ENCODE measurements around the gene DACT3. TPM values are rescaled to one million over a fixed set of nuclear protein-coding genes. Genes with fewer than 3 reads are reported as not detected.
A peak's percentile ranks its signal among the peaks of the same experiment; 100 is the strongest.

DACT3 gene
- total RNA-seq, 1 donor from 2014 or later = 0.75 TPM

DNA sequence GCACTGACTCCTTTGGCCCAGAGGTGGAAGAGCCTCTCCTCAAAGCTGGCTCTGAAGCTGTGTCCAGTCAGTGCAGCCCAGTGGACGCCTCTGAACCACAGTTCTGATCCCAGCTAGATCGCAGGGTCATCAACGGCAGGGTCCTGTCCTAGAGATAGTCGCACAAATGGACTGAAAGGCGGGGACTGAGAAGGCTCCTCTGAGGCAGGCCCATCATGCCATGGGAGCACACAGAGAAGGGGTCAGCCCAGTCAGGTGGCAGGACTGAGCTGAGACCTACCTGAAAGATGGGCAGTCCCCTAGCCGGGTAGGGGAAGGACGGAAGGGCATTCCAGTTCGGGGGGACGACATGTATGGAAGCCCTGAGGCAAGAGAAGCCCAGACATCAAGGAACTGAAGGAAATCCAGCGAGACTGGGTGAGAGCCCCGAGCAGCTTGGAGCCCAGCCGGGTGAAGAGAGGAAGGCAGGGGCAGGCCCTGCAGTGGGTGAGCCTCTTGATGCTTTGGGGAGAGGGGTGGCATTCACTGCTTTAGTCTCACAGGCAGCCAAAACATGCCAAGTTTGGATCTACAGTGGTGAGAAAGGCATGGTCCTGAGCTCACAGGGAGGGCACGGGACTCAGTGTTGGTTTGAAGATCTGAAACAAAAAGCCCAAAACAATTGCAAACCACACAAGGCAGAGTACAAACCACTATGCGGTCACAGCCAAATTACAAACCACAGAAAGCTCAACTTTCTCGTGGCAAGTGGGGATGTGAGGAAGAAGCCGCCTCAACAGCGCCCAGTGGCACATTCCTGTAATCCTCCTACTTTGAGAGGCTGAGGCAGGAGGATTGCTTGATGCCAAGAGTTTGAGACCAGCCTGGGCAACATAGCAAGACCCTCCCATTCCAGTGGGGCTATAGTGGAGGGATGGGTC lies 49.9 kb downstream of the DACT3 start:
- Histone ChIP-seq H3K36me3 (no peaks in the 10 kb centered on the region), H3F3A (ENCODE audit: low read depth) (peaks cover 5% of the 10 kb centered on the region), H3K4me2 (no peak overlapping the region), H3K27me3 (no peaks in the 10 kb centered on the region), H3K9ac (no peak overlapping the region), H3K9me3 (ENCODE audit: low read depth) (no peaks in the 10 kb centered on the region), H3K79me2 (ENCODE audit: low read depth) (peaks cover 6% of the 10 kb centered on the region), H3K27ac (no peak overlapping the region), H2AFZ (replicated peaks) (no peak overlapping the region), H3K4me3 (no peak overlapping the region), H3K4me1 (no peaks in the 10 kb centered on the region), H4K20me1 (ENCODE audit: low read depth) (peaks cover 13% of the 10 kb centered on the region)
- TF ChIP-seq, protein P1, sequence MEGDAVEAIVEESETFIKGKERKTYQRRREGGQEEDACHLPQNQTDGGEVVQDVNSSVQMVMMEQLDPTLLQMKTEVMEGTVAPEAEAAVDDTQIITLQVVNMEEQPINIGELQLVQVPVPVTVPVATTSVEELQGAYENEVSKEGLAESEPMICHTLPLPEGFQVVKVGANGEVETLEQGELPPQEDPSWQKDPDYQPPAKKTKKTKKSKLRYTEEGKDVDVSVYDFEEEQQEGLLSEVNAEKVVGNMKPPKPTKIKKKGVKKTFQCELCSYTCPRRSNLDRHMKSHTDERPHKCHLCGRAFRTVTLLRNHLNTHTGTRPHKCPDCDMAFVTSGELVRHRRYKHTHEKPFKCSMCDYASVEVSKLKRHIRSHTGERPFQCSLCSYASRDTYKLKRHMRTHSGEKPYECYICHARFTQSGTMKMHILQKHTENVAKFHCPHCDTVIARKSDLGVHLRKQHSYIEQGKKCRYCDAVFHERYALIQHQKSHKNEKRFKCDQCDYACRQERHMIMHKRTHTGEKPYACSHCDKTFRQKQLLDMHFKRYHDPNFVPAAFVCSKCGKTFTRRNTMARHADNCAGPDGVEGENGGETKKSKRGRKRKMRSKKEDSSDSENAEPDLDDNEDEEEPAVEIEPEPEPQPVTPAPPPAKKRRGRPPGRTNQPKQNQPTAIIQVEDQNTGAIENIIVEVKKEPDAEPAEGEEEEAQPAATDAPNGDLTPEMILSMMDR (IDR thresholded peaks at IDR 0.05) = no peak
- TF ChIP-seq EZH2 (IDR thresholded peaks at IDR 0.05) = no peak
- no peak for TF ChIP-seq EZH2phosphoT487 (IDR thresholded peaks at IDR 0.05)
- no peak for DNase-seq (ENCODE audit: low spot score)
- Mint-ChIP-seq H3K27ac (no peak overlapping the region), H3K4me1 (peaks cover 7% of the 10 kb centered on the region), H3K36me3 (peaks cover 23% of the 10 kb centered on the region), H3K27me3 (ENCODE audit: insufficient read depth, low read depth) (peaks cover 6% of the 10 kb centered on the region), H3K4me3 (peak overlapping the region; percentile 21), H3K9me3 (no peaks in the 10 kb centered on the region)

DNA sequence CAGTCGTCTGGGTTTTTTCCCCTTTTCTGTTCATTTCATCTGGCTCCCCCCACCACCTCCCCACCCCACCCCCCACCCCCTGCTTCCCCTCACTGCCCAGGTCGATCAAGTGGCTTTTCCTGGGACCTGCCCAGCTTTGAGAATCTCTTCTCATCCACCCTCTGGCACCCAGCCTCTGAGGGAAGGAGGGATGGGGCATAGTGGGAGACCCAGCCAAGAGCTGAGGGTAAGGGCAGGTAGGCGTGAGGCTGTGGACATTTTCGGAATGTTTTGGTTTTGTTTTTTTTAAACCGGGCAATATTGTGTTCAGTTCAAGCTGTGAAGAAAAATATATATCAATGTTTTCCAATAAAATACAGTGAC lies 50.6 kb downstream of the DACT3 start:
- no peak for DNase-seq (ENCODE audit: low spot score)
- H3K9me3 Mint-ChIP-seq = no peaks in the 10 kb centered on the region
- no peak overlapping the region for H3K4me3 Mint-ChIP-seq
- Histone ChIP-seq H4K20me1 (ENCODE audit: low read depth) (peaks cover 20% of the 10 kb centered on the region), H3K4me2 (no peak overlapping the region), H3K4me1 (no peaks in the 10 kb centered on the region), H3K27me3 (no peaks in the 10 kb centered on the region), H3K4me3 (no peak overlapping the region), H3K9ac (no peak overlapping the region), H3K9me3 (ENCODE audit: low read depth) (no peaks in the 10 kb centered on the region), H3F3A (ENCODE audit: low read depth) (peaks cover 5% of the 10 kb centered on the region), H3K79me2 (ENCODE audit: low read depth) (peaks cover 13% of the 10 kb centered on the region), H3K27ac (no peak overlapping the region), H3K36me3 (no peaks in the 10 kb centered on the region), H2AFZ (replicated peaks) (no peak overlapping the region)
- no peak overlapping the region for H3K27ac Mint-ChIP-seq
- TF ChIP-seq EZH2phosphoT487 (IDR thresholded peaks at IDR 0.05) (no peak), EZH2 (IDR thresholded peaks at IDR 0.05) (no peak)
- TF ChIP-seq, protein P1 (IDR thresholded peaks at IDR 0.05) = no peak
- H3K4me1 Mint-ChIP-seq = peaks cover 7% of the 10 kb centered on the region
- H3K36me3 Mint-ChIP-seq = peaks cover 25% of the 10 kb centered on the region
- peaks cover 4% of the 10 kb centered on the region for H3K27me3 Mint-ChIP-seq (ENCODE audit: insufficient read depth, low read depth)

DNA sequence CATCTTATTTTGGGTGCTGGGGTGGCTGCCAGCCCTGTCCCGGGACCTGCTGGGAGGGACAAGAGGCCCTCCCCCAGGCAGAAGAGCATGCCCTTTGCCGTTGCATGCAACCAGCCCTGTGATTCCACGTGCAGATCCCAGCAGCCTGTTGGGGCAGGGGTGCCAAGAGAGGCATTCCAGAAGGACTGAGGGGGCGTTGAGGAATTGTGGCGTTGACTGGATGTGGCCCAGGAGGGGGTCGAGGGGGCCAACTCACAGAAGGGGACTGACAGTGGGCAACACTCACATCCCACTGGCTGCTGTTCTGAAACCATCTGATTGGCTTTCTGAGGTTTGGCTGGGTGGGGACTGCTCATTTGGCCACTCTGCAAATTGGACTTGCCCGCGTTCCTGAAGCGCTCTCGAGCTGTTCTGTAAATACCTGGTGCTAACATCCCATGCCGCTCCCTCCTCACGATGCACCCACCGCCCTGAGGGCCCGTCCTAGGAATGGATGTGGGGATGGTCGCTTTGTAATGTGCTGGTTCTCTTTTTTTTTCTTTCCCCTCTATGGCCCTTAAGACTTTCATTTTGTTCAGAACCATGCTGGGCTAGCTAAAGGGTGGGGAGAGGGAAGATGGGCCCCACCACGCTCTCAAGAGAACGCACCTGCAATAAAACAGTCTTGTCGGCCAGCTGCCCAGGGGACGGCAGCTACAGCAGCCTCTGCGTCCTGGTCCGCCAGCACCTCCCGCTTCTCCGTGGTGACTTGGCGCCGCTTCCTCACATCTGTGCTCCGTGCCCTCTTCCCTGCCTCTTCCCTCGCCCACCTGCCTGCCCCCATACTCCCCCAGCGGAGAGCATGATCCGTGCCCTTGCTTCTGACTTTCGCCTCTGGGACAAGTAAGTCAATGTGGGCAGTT lies 51.2 kb downstream of the DACT3 start:
- H3K4me1 ChIP-seq = peaks cover 3% of the 10 kb centered on the region
- H3F3A ChIP-seq (ENCODE audit: low read depth) = peaks cover 5% of the 10 kb centered on the region
- no peak overlapping the region for H3K4me2 ChIP-seq
- H3K4me3 Mint-ChIP-seq = no peak overlapping the region
- H3K9ac ChIP-seq = no peak overlapping the region
- H3K4me3 ChIP-seq = no peak overlapping the region
- no peak overlapping the region for H2AFZ ChIP-seq (replicated peaks)
- H3K36me3 ChIP-seq = no peaks in the 10 kb centered on the region
- H3K79me2 ChIP-seq (ENCODE audit: low read depth) = peaks cover 19% of the 10 kb centered on the region
- peaks cover 7% of the 10 kb centered on the region for H3K4me1 Mint-ChIP-seq
- DNase-seq (ENCODE audit: low spot score) = no peak
- H3K27me3 ChIP-seq = no peaks in the 10 kb centered on the region
- peaks cover 4% of the 10 kb centered on the region for H3K27me3 Mint-ChIP-seq (ENCODE audit: insufficient read depth, low read depth)
- no peak overlapping the region for H3K27ac Mint-ChIP-seq
- peaks cover 26% of the 10 kb centered on the region for H4K20me1 ChIP-seq (ENCODE audit: low read depth)
- H3K27ac ChIP-seq = no peak overlapping the region
- TF ChIP-seq, protein P1 (IDR thresholded peaks at IDR 0.05) = no peak
- TF ChIP-seq EZH2phosphoT487 (IDR thresholded peaks at IDR 0.05) = no peak
- no peak for TF ChIP-seq EZH2 (IDR thresholded peaks at IDR 0.05)
- peaks cover 25% of the 10 kb centered on the region for H3K36me3 Mint-ChIP-seq
- H3K9me3 ChIP-seq (ENCODE audit: low read depth) = no peaks in the 10 kb centered on the region
- no peaks in the 10 kb centered on the region for H3K9me3 Mint-ChIP-seq

Data from neural progenitor cell (in vitro differentiated cells).